MCF 10A (cell line): ENCODE data around the gene IRF2BP2. TPM values are rescaled to one million over a fixed set of nuclear protein-coding genes. Genes with fewer than 3 reads are reported as not detected.

Experiments
- BruUV-seq: library from RNA; stranded (reverse); fragments of 400-500 nt; replicated peaks from 2 replicates; lab custom pipeline; 2021; lab: Mats Ljungman, UMichigan
- CTCF ChIA-PET: fragments of 300-600 bp; sonication (Branson Sonifier 250); formaldehyde crosslinking; extraction: SDS; loops from one replicate; lab custom pipeline; 2021; ENCODE audit warnings: antibody characterized with exemption, inconsistent platforms; lab: Yijun Ruan, JAX
- POLR2A ChIA-PET: fragments of 300-600, 350-650 bp; sonication (Branson Sonifier 250); formaldehyde crosslinking; extraction: SDS; loops from one replicate; lab custom pipeline; 2020; ENCODE audit warnings: antibody characterized with exemption, inconsistent platforms; lab: Yijun Ruan, JAX
- DNase-seq: peaks from one replicate; pipeline ENCODE4 v3.0.0-alpha.2; 2018; ENCODE audit not compliant: unreplicated experiment
- H3K27ac Mint-ChIP-seq: one replicate; pipeline ENCODE4 v1.8.0; 2022; ENCODE audit warnings: mild to moderate bottlenecking, low read depth, mixed read lengths; ENCODE audit not compliant: unreplicated experiment
- H3K27me3 Mint-ChIP-seq: one replicate; pipeline ENCODE4 v1.8.0; 2022; ENCODE audit warnings: mixed read lengths; ENCODE audit not compliant: insufficient read depth, unreplicated experiment
- H3K36me3 Mint-ChIP-seq: one replicate; pipeline ENCODE4 v1.8.0; 2022; ENCODE audit warnings: mild to moderate bottlenecking, moderate library complexity, mixed read lengths; ENCODE audit not compliant: insufficient read depth, unreplicated experiment
- H3K4me1 Mint-ChIP-seq: one replicate; pipeline ENCODE4 v1.8.0; 2022; ENCODE audit warnings: mixed read lengths; ENCODE audit not compliant: insufficient read depth, unreplicated experiment
- H3K4me3 Mint-ChIP-seq: one replicate; pipeline ENCODE4 v1.8.0; 2022; ENCODE audit warnings: mild to moderate bottlenecking, moderate library complexity, mixed read lengths; ENCODE audit not compliant: unreplicated experiment
- H3K9me3 Mint-ChIP-seq: one replicate; pipeline ENCODE4 v1.8.0; 2022; ENCODE audit warnings: mixed read lengths; ENCODE audit not compliant: unreplicated experiment
- intact Hi-C: fragments of 100-400 bp; cut with micrococcal nuclease; formaldehyde crosslinking; loops from 2 replicates; pipeline ENCODE4 v1.14.1; 2022
- total RNA-seq: library from RNA; stranded (reverse); gene quantifications from 2 replicates; pipeline ENCODE4 v1.2.3, GENCODE V29; 2022
- TF ChIP-seq, protein P1 (sequence below): fragments of 200-600 bp; IDR thresholded peaks from one replicate; pipeline ENCODE4 v1.8.0; 2022; ENCODE audit warnings: antibody characterized with exemption, mild to moderate bottlenecking; ENCODE audit not compliant: unreplicated experiment

The IRF2BP2 gene
- total RNA-seq, 1 experiment from 2014 or later = 217 TPM

DNA sequence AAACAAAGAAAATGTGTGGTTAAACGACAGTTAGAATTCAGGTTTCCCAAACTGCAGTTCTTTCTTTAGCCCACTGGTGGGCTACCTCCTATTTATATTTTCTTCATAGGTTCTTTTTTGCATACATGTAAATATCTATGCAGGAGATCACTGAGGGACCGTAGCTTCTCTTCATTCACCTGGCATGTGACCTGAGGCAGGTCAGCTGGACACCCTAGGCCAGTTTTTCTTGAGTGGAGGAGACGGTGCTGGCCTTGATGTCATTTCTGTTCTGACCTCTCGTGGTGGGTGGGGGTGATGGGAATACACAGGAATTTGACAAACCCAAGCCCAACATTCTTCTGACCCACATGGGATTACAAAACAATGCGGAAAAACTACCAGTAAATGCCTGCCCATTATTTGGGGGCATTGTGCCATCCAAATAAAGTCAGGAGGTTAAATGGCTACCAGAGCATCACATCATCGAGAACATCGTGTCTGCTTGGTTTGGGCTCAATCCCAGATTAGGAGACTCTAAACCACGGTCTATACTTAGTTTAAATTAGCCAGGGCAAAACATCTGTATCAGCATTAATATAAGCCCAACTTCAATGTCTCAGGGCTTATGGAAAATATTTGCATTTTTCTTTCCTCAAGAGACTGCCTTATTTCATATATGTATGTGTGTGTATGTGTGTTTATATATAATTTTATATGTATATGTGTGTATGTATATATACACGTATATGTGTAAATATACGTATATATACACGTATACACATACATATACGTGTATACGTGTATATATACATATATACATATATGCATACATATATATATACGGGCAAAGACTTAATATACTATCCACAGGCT, 7.4 kb upstream of the IRF2BP2 start:
- BruUV-seq = no TSS peak
- H3K9me3 Mint-ChIP-seq = no peaks in the 10 kb centered on the region
- TF ChIP-seq, protein P1, sequence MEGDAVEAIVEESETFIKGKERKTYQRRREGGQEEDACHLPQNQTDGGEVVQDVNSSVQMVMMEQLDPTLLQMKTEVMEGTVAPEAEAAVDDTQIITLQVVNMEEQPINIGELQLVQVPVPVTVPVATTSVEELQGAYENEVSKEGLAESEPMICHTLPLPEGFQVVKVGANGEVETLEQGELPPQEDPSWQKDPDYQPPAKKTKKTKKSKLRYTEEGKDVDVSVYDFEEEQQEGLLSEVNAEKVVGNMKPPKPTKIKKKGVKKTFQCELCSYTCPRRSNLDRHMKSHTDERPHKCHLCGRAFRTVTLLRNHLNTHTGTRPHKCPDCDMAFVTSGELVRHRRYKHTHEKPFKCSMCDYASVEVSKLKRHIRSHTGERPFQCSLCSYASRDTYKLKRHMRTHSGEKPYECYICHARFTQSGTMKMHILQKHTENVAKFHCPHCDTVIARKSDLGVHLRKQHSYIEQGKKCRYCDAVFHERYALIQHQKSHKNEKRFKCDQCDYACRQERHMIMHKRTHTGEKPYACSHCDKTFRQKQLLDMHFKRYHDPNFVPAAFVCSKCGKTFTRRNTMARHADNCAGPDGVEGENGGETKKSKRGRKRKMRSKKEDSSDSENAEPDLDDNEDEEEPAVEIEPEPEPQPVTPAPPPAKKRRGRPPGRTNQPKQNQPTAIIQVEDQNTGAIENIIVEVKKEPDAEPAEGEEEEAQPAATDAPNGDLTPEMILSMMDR = peak; percentile 28

DNA sequence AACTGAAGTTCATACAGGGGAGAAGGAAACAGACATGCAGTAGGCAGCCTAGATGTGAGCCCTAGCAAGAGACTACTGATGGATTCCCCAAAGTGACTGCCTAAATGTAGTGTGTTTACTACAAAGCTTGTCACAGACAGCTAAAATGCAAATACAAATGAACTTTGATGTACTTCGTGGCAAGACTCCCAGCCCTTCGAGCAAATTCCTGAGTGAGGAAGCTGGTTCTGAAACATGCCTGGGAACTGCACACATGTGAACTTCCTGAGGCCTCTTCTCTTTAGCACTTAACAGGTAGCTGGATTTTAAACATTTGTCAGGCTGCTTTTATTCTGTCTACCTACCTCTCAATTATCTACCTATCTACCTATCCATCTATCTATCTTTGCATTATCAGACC, 6.7 kb upstream of the IRF2BP2 start:
- POLR2A ChIA-PET = interaction anchor here (0.7 to 20.9 kb wide), 18 partner anchors 9 to 542 kb away, joined by 3 to 904 read pairs (median 6); no protein-coding TSS in a partner anchor
- intact Hi-C loops = loop anchor here (10.0 kb wide), 1 partner anchor 888 kb away; the partner anchor contains the start of gene B3GALNT2

More for the DNA sequence above, 7.4 kb upstream of the IRF2BP2 start:
- ChIA-PET POLR2A (interaction anchor here (0.7 to 20.9 kb wide), 17 partner anchors 9 to 542 kb away, joined by 3 to 904 read pairs (median 6); no protein-coding TSS in a partner anchor), CTCF (interaction anchor here (0.8 to 2.4 kb wide), 6 partner anchors 11 to 471 kb away, joined by 3 to 12 read pairs (median 8); no protein-coding TSS in a partner anchor)
- H3K36me3 Mint-ChIP-seq = peaks cover 15% of the 10 kb centered on the region
- H3K27me3 Mint-ChIP-seq = no peaks in the 10 kb centered on the region
- peak overlapping the region; percentile 99 for H3K27ac Mint-ChIP-seq
- H3K4me3 Mint-ChIP-seq = no peak overlapping the region
- H3K4me1 Mint-ChIP-seq = peaks cover 70% of the 10 kb centered on the region
- peak; percentile 80 for DNase-seq
- intact Hi-C loops = loop anchor here (10.0 kb wide), 1 partner anchor 887 kb away; the partner anchor contains the start of gene B3GALNT2

DNA sequence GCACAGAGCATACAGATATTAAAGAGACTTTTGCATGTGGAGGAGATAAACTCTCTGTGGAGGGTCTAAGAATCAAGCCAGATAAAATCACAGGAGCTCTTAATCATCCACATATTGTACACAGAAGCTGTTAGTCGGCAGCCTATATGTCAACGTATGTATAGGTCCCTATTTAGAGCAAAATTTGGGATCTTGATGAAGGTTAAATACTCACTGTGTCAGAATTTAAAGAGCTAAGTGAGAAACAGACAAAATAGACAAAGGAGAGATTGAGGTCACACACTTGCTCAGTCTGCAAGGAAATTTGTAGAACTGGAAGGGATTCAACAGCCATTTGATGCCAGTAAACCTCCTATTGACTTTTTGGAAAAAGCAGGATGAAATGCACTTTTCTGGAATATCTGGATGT, 4.1 kb upstream of the IRF2BP2 start:
- intact Hi-C loops = loop anchor here (5.0 to 10.0 kb wide), 2 partner anchors 368 to 891 kb away; partner anchors contain the start of gene B3GALNT2
- TF ChIP-seq, protein P1 = no peak
- DNase-seq = no peak
- Mint-ChIP-seq H3K27me3 (no peaks in the 10 kb centered on the region), H3K4me3 (peak overlapping the region; percentile 95), H3K4me1 (peaks cover 62% of the 10 kb centered on the region), H3K9me3 (no peaks in the 10 kb centered on the region), H3K36me3 (peaks cover 19% of the 10 kb centered on the region), H3K27ac (peak overlapping the region; percentile 95)
- no TSS peak for BruUV-seq
- CTCF ChIA-PET = interaction anchor here (0.6 to 6.2 kb wide), 17 partner anchors 8 to 468 kb away, joined by 3 to 76 read pairs (median 4); no protein-coding TSS in a partner anchor
- POLR2A ChIA-PET = interaction anchor here (0.6 to 20.9 kb wide), 25 partner anchors 12 to 889 kb away, joined by 3 to 904 read pairs (median 50); partner anchors contain the start of gene TARBP1

More for the DNA sequence above, 6.7 kb upstream of the IRF2BP2 start:
- Mint-ChIP-seq H3K27ac (peak overlapping the region; percentile 99), H3K4me1 (peaks cover 75% of the 10 kb centered on the region), H3K9me3 (no peaks in the 10 kb centered on the region), H3K36me3 (peaks cover 15% of the 10 kb centered on the region), H3K27me3 (no peaks in the 10 kb centered on the region), H3K4me3 (no peak overlapping the region)
- TF ChIP-seq, protein P1 = no peak
- no peak for DNase-seq
- BruUV-seq = no TSS peak
- CTCF ChIA-PET = interaction anchor here (0.6 to 2.4 kb wide), 9 partner anchors 12 to 472 kb away, joined by 3 to 12 read pairs (median 4); no protein-coding TSS in a partner anchor
